ENCODE data around the gene SLC1A1.

SLC1A1 gene

GRCh38 chr9:4494806-4495205 is 4.5 kb downstream of the SLC1A1 start:
- ATAC-seq (replicated peaks) (no peak), DNase-seq (no peak)
- no peaks in the 10 kb centered on the region for H3K36me3 Mint-ChIP-seq (ENCODE audit: insufficient read depth)
- H3K4me3 Mint-ChIP-seq = no peak overlapping the region
- H3K27ac Mint-ChIP-seq = no peak overlapping the region
- H3K4me1 Mint-ChIP-seq (ENCODE audit: low read depth in 2 of 2) = peaks cover 12 to 13% of the 10 kb centered on the region in 2 donors
- no peaks in the 10 kb centered on the region for H3K9me3 Mint-ChIP-seq
- H3K27me3 Mint-ChIP-seq = peaks cover 40 to 64% of the 10 kb centered on the region in 2 donors

GRCh38 chr9:4495537-4495936 is 5.3 kb downstream of the SLC1A1 start:
- Mint-ChIP-seq H3K36me3 (ENCODE audit: insufficient read depth) (no peaks in the 10 kb centered on the region), H3K9me3 (no peaks in the 10 kb centered on the region), H3K27me3 (peaks cover 40 to 62% of the 10 kb centered on the region in 2 donors), H3K27ac (no peak overlapping the region), H3K4me3 (no peak overlapping the region), H3K4me1 (ENCODE audit: low read depth in 2 of 2) (peaks cover 10 to 13% of the 10 kb centered on the region in 2 donors)
- DNase-seq (no peak), ATAC-seq (replicated peaks) (no peak)

- DNase-seq (no peak), ATAC-seq (replicated peaks) (no peak)
- no peaks in the 10 kb centered on the region for H3K9me3 Mint-ChIP-seq
- no peak overlapping the region for H3K4me3 Mint-ChIP-seq
- no peaks in the 10 kb centered on the region for H3K36me3 Mint-ChIP-seq (ENCODE audit: insufficient read depth)
- H3K27me3 Mint-ChIP-seq = peaks cover 40 to 60% of the 10 kb centered on the region in 2 donors
- H3K4me1 Mint-ChIP-seq (ENCODE audit: low read depth in 2 of 2) = peaks cover 6 to 9% of the 10 kb centered on the region in 2 donors
- H3K27ac Mint-ChIP-seq = peak overlapping the region in 1 of 2 donors; percentile 15
Measured at GRCh38 chr9:4496497-4496896, 6.2 kb downstream of the SLC1A1 start.

- Mint-ChIP-seq H3K36me3 (ENCODE audit: insufficient read depth) (no peaks in the 10 kb centered on the region), H3K27me3 (peaks cover 31 to 51% of the 10 kb centered on the region in 2 donors), H3K4me3 (no peak overlapping the region), H3K4me1 (ENCODE audit: low read depth in 2 of 2) (peaks cover 2 to 3% of the 10 kb centered on the region in 2 donors), H3K27ac (peak overlapping the region in 1 of 2 donors; percentile 18), H3K9me3 (no peaks in the 10 kb centered on the region)
- DNase-seq = no peak
- ATAC-seq (replicated peaks) = no peak
Measured at GRCh38 chr9:4497395-4497794, 7.1 kb downstream of the SLC1A1 start.

GRCh38 chr9:4497855-4498254 is 7.6 kb downstream of the SLC1A1 start:
- Mint-ChIP-seq H3K36me3 (ENCODE audit: insufficient read depth) (no peaks in the 10 kb centered on the region), H3K27me3 (peaks cover 30 to 47% of the 10 kb centered on the region in 2 donors), H3K9me3 (no peaks in the 10 kb centered on the region), H3K4me1 (ENCODE audit: low read depth in 2 of 2) (peaks cover 2 to 3% of the 10 kb centered on the region in 2 donors), H3K4me3 (no peak overlapping the region), H3K27ac (no peak overlapping the region)
- no peak for ATAC-seq (replicated peaks)
- no peak for DNase-seq

- Mint-ChIP-seq H3K36me3 (ENCODE audit: insufficient read depth) (no peaks in the 10 kb centered on the region), H3K27me3 (peaks cover 24 to 38% of the 10 kb centered on the region in 2 donors), H3K27ac (no peak overlapping the region), H3K4me1 (ENCODE audit: low read depth in 2 of 2) (peaks cover 3 to 4% of the 10 kb centered on the region in 2 donors), H3K9me3 (no peaks in the 10 kb centered on the region), H3K4me3 (no peak overlapping the region)
- ATAC-seq (replicated peaks) (no peak), DNase-seq (no peak)
Measured at GRCh38 chr9:4499917-4500316, 9.6 kb downstream of the SLC1A1 start.

GRCh38 chr9:4501147-4501507 is 10.9 kb downstream of the SLC1A1 start:
- peak overlapping the region in 1 of 2 donors; percentile 15 for H3K27ac Mint-ChIP-seq
- peaks cover 12 to 26% of the 10 kb centered on the region in 2 donors for H3K27me3 Mint-ChIP-seq
- no peak for ATAC-seq (replicated peaks)
- H3K36me3 Mint-ChIP-seq (ENCODE audit: insufficient read depth) = no peaks in the 10 kb centered on the region
- no peaks in the 10 kb centered on the region for H3K9me3 Mint-ChIP-seq
- peaks cover 3 to 4% of the 10 kb centered on the region in 2 donors for H3K4me1 Mint-ChIP-seq (ENCODE audit: low read depth in 2 of 2)
- no peak for DNase-seq
- H3K4me3 Mint-ChIP-seq = no peak overlapping the region

- Mint-ChIP-seq H3K9me3 (no peaks in the 10 kb centered on the region), H3K4me3 (no peak overlapping the region), H3K36me3 (ENCODE audit: insufficient read depth) (no peaks in the 10 kb centered on the region), H3K27ac (no peak overlapping the region), H3K4me1 (ENCODE audit: low read depth in 2 of 2) (peaks cover 3 to 4% of the 10 kb centered on the region in 2 donors), H3K27me3 (peaks cover 6 to 13% of the 10 kb centered on the region in 2 donors)
- no peak for DNase-seq
- no peak for ATAC-seq (replicated peaks)
Measured at GRCh38 chr9:4502444-4502843, 12.2 kb downstream of the SLC1A1 start.

- ATAC-seq (replicated peaks) (no peak), DNase-seq (no peak)
- Mint-ChIP-seq H3K4me1 (ENCODE audit: low read depth in 2 of 2) (peaks cover 3 to 4% of the 10 kb centered on the region in 2 donors), H3K9me3 (no peaks in the 10 kb centered on the region), H3K4me3 (no peak overlapping the region), H3K36me3 (ENCODE audit: insufficient read depth) (no peaks in the 10 kb centered on the region), H3K27me3 (peaks cover 6 to 10% of the 10 kb centered on the region in 2 donors), H3K27ac (no peak overlapping the region)
Measured at GRCh38 chr9:4503103-4503502, 12.8 kb downstream of the SLC1A1 start.

- Mint-ChIP-seq H3K27ac (no peak overlapping the region), H3K27me3 (peaks cover 6 to 10% of the 10 kb centered on the region in 2 donors), H3K4me3 (no peak overlapping the region), H3K9me3 (no peaks in the 10 kb centered on the region), H3K4me1 (ENCODE audit: low read depth in 2 of 2) (peaks cover 3 to 4% of the 10 kb centered on the region in 2 donors), H3K36me3 (ENCODE audit: insufficient read depth) (no peaks in the 10 kb centered on the region)
- DNase-seq = no peak
- ATAC-seq (replicated peaks) = no peak
Measured at GRCh38 chr9:4504250-4504649, 14.0 kb downstream of the SLC1A1 start.

- ATAC-seq (replicated peaks) (no peak), DNase-seq (no peak)
- Mint-ChIP-seq H3K27ac (no peak overlapping the region), H3K9me3 (no peaks in the 10 kb centered on the region), H3K4me1 (ENCODE audit: low read depth in 2 of 2) (peaks cover 0 to 2% of the 10 kb centered on the region in 2 donors), H3K27me3 (no peaks in the 10 kb centered on the region), H3K4me3 (no peak overlapping the region), H3K36me3 (ENCODE audit: insufficient read depth) (no peaks in the 10 kb centered on the region)
Measured at GRCh38 chr9:4506490-4506889, 16.2 kb downstream of the SLC1A1 start.

- no peak overlapping the region for H3K4me3 Mint-ChIP-seq
- H3K4me1 Mint-ChIP-seq (ENCODE audit: low read depth in 2 of 2) = peaks cover 0 to 2% of the 10 kb centered on the region in 2 donors
- H3K36me3 Mint-ChIP-seq (ENCODE audit: insufficient read depth) = no peaks in the 10 kb centered on the region
- ATAC-seq (replicated peaks) = no peak
- no peaks in the 10 kb centered on the region for H3K27me3 Mint-ChIP-seq
- H3K9me3 Mint-ChIP-seq = no peaks in the 10 kb centered on the region
- H3K27ac Mint-ChIP-seq = peak overlapping the region in 1 of 2 donors; percentile 34
- no peak for DNase-seq
Measured at GRCh38 chr9:4507306-4508130, 17.2 kb downstream of the SLC1A1 start.

GRCh38 chr9:4508246-4508906 is 18.1 kb downstream of the SLC1A1 start:
- no peak overlapping the region for H3K4me3 Mint-ChIP-seq
- peak overlapping the region in 1 of 2 donors; percentile 34 for H3K27ac Mint-ChIP-seq
- H3K36me3 Mint-ChIP-seq (ENCODE audit: insufficient read depth) = no peaks in the 10 kb centered on the region
- H3K27me3 Mint-ChIP-seq = no peaks in the 10 kb centered on the region
- no peak for DNase-seq
- no peaks in the 10 kb centered on the region for H3K9me3 Mint-ChIP-seq
- peaks cover 0 to under 1% of the 10 kb centered on the region in 2 donors for H3K4me1 Mint-ChIP-seq (ENCODE audit: low read depth in 2 of 2)
- ATAC-seq (replicated peaks) = no peak
